NCI-H510A treated with DMSO at 0.1 percent for 48 hours (cell line): ENCODE results near the gene SP3.

Experiments
- DNase-seq: peaks from one replicate; lab custom pipeline; 2025; lab: John Stamatoyannopoulos, UW

The SP3 gene

GRCh38 chr2:173966274-173967098, 1.3 kb upstream of the SP3 start:
- DNase-seq = no peak

- peak; percentile 99 for DNase-seq
These were observed 405 bp downstream of the SP3 start for GRCh38 chr2:173964565-173965371.

GRCh38 chr2:173963817-173964564, 1.2 kb downstream of the SP3 start:
- peak; percentile 100 for DNase-seq

GRCh38 chr2:173963323-173963816, 1.8 kb downstream of the SP3 start:
- peak; percentile 95 for DNase-seq

- DNase-seq = peak; percentile 86
These were observed 2.5 kb downstream of the SP3 start for GRCh38 chr2:173962583-173963110.

GRCh38 chr2:173962031-173962430, 3.1 kb downstream of the SP3 start:
- peak; percentile 74 for DNase-seq

- DNase-seq = no peak
These were observed 3.8 kb downstream of the SP3 start for GRCh38 chr2:173961346-173961705.

- no peak for DNase-seq
These were observed 5.3 kb downstream of the SP3 start for GRCh38 chr2:173959909-173960308.

- no peak for DNase-seq
These were observed 5.8 kb downstream of the SP3 start for GRCh38 chr2:173959358-173959884.

- DNase-seq = no peak
These were observed 6.9 kb downstream of the SP3 start for GRCh38 chr2:173958198-173958846.

- no peak for DNase-seq
These were observed 7.7 kb downstream of the SP3 start for GRCh38 chr2:173957517-173957916.

GRCh38 chr2:173956454-173956853, 8.7 kb downstream of the SP3 start:
- DNase-seq = no peak

GRCh38 chr2:173955867-173956266, 9.3 kb downstream of the SP3 start:
- no peak for DNase-seq

- DNase-seq = no peak
These were observed 10.2 kb downstream of the SP3 start for GRCh38 chr2:173955004-173955403.

- no peak for DNase-seq
These were observed 12.1 kb downstream of the SP3 start for GRCh38 chr2:173953047-173953424.

- no peak for DNase-seq
These were observed 12.7 kb downstream of the SP3 start for GRCh38 chr2:173952267-173953046.

GRCh38 chr2:173948842-173949241, 16.3 kb downstream of the SP3 start:
- no peak for DNase-seq

GRCh38 chr2:173948198-173948597, 17.0 kb downstream of the SP3 start:
- DNase-seq = no peak

- no peak for DNase-seq
These were observed 18.0 kb downstream of the SP3 start for GRCh38 chr2:173947131-173947530.

GRCh38 chr2:173943738-173944137, 21.4 kb downstream of the SP3 start:
- DNase-seq = peak; percentile 64
